Skeletal muscle cell (primary cell): ENCODE data around the gene LTA4H.
"Not testable (repeated sequence)": the region's sequence is repeated elsewhere in the genome, so short reads cannot be mapped to it uniquely, and the experiment has no call there.

Experiments
- DNase-seq: peaks from one replicate; pipeline ENCODE4 v3.0.0-alpha.2; 2010; ENCODE audit warnings: low read depth
- H3K4me3 ChIP-seq: 2 replicates; pipeline ENCODE4 v1.5.1; 2011; ENCODE audit warnings: low read depth, mild to moderate bottlenecking, control low read depth, low read length, moderate library complexity

Gene LTA4H

DNA sequence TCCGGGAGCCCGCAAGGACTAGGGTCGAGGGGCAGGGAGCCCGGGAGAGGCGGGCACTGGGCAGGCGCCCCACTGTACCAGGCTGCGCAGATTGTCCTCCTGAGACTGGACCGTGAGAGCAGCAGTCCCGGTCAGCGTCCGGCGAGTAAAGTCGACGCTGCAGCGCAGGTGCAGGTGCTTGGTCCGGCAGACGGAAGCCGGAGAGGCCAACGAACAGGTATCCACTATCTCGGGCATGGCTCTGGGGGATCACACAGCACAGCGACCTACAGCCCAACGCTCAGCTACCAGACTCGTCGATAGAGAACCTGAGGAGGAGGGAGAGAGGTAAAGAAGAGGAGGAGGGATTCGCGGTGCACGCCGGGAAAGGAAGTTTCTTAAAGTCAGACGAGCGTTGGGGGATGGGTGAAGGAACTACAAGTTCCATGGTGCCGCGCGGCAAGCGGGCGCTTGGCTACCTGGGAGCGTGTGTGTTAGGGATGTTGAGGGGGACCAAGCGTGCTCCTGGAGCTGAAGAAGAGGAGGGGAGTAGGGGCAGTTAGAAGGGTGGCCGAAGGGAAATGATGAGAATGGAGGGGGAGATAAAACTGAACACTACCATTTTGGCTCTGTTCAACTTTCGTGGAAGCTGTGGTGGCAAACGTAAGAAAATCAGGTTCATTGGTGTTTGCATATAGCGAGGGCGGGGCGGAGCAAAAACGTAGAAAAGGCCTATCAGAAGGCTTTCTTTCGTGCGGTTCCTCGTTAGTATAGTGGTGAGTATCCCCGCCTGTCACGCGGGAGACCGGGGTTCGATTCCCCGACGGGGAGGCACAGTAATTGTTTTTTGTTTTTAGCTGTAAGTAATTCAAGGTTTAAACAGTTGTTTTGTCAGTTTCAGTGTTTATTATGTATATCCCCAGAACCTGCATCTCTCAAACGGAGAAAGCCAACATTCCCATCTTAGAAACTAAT lies at the start of gene LTA4H:
Gene LTA4H, minus strand, starts transcription at position 305 of the 954 bp plus-strand sequence. Its CDS starts 68 bp downstream, at position 237.
- DNase-seq, result peak; percentile 95
- H3K4me3 ChIP-seq, result peak within 1 kb of the TSS; percentile 90

DNA sequence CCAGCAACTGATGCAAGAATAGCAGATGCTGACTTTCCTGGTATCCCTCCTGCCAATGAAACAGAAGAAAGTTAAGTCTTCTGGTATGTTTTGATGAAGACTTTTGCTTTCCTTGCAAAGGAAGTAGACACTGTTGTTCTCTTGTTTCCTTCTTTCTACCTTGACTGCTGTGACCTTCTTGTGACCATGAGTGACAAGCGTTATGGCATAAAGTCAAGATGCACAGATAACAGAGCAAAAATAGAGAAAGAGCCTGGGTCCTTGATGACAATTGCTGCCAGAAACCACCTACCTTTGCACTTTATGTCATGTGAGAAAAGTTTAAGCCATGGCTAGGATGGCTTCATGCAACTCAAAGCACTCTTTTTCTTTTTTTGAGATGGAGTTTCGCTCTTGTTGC lies 49.2 kb upstream of the LTA4H start:
- no peak for DNase-seq
- no peak overlapping the region for H3K4me3 ChIP-seq

DNA sequence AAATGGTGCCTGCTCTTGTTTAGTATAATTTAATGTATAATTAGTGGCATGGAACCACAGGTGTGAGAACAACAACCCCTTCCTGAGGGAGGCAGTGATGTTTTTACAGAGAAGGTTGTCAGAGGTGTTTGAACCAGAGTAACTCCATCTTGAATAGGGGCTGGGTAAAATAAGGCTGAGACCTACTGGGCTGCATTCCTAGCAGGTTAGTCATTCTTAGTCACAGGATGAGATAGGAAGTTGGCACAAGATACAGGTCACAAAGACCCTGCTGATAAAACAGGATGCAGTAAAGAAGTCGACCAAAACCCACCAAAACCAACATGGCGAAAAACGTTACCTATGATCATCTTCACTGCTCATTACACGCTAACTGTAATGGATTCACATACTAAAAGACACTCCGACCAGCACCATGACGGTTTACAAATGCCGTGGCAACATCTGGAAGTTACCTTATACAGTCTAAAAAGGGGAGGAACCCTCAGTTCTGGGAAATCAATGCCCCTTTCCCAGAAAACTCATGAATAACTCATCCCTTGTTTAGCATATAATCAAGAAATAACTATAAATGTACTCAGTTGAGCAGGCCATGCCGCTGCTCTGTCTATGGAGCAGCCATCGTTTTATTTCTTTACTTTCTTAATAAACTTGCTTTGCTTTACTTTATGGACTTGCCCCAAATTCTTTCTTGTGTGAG lies 47.8 kb upstream of the LTA4H start:
- DNase-seq, result no peak
- H3K4me3 ChIP-seq, result no peak overlapping the region

DNA sequence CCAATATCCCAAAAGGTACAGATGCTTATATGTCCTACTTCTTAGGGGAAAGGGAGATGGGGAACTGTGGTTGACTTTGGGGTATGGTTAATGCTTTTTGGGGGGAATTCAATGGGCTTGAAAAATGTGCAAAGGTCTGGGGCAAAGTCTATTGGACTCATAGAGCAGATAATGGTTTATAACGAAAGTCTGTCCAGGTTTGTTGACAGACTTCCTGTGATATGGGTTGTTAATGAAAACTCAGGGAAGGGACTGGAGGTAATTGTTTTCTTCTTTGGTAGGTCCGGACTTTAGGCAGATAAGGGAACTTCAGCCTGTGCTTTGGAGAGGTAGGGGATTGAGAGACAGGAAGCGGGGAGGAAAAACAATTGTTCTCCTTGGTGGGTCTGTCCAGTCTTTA lies 46.2 kb upstream of the LTA4H start:
- no peak overlapping the region for H3K4me3 ChIP-seq
- no peak for DNase-seq

DNA sequence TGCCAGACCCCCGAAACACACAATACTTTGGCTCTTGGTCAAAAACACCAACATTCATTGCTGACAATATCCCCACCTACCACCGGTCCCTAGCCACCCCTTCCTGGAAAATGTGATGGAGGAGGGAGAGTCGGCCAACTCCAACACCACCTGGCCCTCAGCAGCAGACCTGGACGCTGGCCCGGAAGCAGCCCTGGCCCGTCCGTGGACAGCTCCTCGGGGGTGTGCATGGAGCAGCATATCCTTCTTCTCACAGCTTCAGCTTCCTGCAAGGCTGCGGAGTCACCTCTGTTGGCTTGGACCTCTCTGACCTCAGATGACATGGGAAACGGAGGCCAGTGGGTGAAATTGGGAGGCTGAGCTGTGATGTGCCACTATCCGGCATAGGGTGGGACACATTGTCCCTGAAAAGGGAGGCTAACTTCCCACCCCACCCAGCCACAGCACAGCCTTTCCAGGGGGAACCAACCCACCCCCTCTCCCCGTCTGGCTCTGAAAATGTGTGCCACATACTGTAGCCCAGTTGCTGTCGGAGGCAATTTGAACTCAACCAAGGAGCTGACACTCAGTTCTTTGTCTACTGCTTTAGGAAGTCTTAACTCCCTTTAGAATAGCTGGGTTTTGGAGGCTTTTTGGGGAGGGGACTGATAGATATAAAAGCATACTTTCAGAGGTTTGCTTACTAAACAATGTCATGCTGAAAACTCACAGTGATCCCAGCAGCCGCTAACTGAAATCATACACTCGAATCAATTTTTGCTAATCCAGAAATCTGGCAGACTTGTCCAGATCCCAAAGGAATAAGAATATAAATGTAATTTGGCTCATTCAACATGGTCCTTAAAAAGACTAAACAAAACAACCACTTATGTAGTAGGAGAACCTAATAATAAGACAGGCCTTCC lies 43.1 kb upstream of the LTA4H start:
- no peak overlapping the region for H3K4me3 ChIP-seq
- no peak for DNase-seq

DNA sequence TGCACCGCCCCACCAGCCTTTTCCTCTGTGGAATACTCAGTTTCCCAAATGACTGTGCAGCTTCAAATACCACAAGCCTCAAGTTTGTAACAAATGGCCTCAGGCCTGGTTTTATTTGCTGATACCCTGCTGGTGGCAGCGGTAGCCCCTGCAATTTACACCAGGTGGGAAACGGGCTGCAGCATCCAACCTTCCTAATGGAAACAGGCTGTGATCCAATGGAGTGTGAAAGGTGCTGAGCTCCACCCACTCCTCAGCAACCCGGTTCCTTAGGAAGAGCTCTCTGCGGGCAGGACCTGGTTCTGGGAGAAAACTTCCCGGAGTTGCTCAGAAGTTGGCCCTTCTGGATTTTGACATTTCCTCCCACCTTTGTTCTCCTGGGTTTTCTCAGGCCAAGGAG lies 41.7 kb upstream of the LTA4H start:
- no peak for DNase-seq

DNA sequence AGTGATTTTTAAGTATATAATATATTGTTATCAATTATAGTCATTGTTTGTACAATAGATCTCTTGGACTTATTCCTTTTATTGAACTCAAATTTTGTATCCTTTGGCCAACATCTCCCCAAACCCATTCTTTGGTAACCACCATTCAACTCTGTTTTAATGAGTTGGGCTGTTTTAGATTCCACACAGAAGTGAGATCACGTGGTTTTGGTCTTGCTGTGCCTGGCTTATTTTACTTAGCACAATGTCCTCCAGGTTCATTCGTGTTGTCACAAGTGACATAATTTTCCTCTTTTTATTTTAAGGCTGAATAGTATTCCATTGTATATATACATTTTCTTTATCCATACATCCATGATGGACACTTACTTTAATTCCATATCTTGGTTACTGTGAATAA lies 40.2 kb upstream of the LTA4H start:
- no peak overlapping the region for H3K4me3 ChIP-seq
- no peak for DNase-seq

More for the DNA sequence above, 41.7 kb upstream of the LTA4H start:
- H3K4me3 ChIP-seq, result no peak overlapping the region

DNA sequence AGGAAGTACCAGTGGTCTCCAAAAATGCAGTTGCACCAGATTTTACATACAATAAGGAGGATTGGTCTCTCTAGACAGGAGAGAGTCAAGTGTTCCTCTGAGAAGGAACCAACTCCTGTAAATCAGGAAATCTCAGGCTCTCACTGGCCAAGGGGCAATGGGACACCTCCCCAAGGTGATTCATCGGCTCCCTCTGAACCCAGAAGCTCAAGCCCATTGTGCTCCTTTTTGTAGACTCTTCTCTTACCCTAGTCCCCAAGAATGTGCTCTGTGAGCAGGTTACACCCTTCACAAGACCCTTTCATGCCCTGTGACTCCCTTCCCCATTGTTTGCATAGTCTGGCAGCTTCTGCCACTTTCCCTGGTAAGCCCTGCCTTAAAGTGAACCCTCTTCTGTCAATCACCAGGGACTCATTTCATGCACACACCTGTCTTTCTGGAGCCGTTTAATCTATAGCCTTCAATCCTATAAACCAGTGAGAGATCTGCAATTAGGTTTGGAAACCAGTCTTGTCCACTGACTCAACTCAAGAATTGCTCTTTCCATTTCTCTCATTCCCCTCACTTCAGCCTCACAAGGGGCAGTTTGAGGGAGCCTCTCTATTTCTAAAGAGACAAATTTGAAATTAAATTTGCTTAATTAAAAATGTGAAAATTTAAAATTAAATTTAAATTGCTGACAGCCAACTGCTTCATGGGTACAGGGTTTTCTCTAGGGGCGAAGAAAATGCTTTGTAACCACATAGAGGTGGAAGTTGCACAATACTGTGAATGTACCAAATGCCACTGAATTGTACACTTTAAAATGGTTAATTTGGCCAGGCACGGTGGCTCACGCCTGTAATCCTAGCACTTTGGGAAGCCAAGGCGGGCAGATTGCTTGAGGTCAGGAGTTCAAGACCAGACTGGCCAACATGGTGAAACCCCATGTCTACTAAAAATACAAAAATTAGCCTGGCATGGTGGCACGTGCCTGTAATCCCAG lies 38.3 kb upstream of the LTA4H start:
- DNase-seq, result no peak
- H3K4me3 ChIP-seq, result no peak overlapping the region

DNA sequence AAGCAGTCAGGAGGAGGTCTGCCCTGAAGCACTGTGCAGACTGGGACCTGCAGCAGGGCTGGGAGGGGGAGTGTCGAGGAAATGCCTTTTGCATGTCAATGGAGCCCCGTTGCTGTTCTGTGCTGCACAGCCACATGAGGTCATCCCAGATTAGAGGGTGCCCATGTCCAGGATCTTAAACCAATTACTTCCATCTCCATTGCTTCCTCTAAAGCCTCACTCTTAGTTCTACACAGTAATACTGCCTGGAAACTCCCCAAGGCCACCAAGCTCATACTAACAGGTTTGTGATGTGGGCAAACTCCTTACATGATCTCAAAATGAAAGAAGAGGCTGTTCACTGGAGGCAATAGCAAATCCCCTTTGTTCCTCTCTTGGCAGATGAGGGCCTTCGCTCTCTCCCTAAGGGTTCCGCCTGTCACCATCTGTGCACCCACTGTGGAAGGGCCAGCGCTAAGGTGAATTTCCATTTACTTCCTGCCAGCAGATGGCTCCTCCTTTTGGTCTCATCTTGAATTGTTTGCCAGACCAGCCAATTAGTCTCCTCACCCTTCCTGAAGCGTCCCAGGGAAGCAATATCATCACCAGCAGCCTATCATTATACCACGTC lies 35.4 kb upstream of the LTA4H start:
- no peak for DNase-seq
- no peak overlapping the region for H3K4me3 ChIP-seq

DNA sequence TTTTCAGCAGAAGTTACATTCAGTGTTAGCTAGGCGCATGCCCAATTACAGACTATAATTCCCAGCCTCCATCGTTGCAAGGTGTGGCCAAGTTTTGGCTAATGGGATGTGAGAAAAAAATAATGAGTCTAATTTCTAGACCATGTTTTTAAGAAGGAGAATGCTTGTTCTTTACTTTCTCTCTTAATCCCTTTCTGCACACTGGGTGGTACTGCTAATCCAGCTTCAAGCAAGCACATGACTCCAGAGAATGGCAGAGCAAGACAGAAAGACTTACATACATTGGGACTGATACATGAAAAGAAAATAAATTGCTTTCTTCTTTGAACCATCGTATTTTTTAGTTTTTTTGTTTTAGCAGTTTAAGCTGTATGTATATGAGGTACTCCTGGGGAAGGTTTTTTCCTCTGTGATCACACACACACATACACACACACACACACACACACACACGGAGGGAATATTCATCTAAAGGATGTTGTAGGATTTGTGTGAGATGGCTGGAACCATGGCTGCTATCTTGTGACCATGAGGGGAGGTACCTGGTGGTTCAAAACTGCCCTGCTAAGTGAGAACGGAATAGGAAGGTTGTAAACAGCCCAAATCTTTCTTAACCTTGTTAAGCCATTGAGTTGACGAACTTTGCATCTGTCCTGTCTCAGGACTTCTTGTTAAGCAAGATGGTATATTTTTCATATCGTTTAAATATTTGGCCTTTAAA lies 34.3 kb upstream of the LTA4H start:
- no peak for DNase-seq
- no peak overlapping the region for H3K4me3 ChIP-seq

DNA sequence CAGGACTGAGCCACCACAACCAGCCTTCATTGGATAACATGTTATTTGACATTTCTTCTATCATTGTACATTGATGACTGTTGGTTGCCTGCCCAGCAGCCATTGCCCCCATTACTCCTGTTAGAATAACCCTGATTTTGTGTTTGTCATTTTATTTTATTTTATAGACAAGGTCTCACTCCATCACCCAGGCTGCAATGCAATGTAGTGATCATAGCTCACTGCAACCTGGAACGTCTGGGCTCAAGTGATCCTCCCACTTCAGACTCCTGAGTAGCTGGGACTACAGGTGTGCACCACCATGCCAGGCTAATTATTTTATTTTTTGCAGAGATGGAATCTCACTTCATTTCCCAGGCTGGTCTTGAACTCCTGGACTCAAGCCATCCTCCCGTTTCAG lies 33.2 kb upstream of the LTA4H start:
- DNase-seq, result no peak
- no peak overlapping the region for H3K4me3 ChIP-seq

DNA sequence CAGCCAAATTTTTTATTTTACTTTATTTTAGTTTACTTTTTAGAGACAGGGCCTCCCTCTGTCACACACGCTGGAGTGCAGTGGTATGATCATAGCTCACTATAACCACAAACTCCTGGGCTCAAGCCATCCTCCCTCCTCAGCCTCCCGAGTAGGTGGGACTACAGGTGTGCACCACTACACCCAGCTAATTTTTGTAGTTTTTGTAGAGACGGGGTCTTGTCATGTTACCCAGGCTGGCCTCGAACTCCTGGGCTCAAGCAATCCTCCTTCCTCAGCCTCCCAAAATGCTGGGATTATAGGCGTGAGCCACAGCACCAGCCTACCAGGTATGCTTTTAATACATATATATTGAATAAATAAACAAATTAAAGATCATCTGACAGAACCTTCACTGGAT lies 32.7 kb upstream of the LTA4H start:
- no peak overlapping the region for H3K4me3 ChIP-seq
- no peak for DNase-seq

DNA sequence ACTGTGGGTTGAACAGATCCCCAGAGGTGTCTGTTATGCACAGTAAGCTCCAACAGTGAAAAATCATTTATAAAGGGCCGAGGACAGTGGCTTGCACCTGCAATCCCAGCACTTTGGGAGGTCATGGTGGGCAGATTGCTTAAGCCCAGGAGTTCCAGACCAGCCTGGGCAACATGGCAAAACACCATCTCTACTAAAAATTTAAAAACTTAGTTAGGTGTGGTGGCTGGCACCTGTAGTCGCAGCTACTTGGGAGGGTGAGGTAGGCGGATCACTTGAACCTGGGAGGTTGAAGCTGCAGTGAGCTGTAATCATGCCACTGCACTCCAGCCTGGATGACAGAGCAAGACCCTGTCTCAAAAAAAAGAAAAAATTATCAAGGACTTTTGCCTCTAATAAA lies 30.4 kb upstream of the LTA4H start:
- DNase-seq, H3K4me3 ChIP-seq: not testable (repeated sequence)

DNA sequence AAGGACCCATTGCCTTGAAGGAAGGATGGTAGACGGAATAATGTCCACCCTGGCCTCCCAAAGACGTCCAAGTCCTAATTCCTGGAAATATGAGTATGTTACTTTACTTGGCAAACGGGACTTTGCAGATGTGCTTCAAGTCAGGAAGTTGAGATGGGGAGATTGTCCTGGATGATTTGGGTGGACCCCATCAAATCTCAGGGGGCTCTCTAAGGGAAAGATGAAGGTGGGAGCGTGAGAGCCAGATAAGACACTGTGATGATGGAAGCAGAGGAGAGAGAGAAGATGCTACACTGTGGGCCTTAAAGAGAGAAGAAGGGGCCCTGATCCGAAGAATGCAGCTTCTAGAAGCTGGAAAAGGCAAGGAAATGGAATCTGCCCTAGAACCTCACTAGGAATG lies 29.6 kb upstream of the LTA4H start:
- H3K4me3 ChIP-seq, result no peak overlapping the region
- no peak for DNase-seq

DNA sequence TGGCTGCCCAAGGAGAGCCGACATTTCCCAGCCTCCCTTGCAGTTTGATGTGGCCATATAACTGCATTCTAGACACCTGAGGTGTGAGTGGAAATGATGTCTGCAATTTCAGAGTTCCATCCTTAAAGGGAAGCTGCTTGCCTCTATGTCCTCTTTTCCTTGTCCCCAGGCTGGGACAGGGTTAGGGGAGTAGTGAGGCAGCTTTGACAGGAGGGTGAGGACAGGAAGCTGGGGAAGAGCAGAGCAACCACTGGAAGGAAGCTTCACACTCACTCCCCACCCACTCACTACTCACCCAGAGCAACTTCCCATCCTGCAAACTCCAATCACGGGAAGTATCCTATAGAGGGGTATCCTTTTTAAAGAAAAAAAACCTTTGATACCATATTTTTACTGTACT lies 28.9 kb upstream of the LTA4H start:
- no peak for DNase-seq
- H3K4me3 ChIP-seq, result no peak overlapping the region

DNA sequence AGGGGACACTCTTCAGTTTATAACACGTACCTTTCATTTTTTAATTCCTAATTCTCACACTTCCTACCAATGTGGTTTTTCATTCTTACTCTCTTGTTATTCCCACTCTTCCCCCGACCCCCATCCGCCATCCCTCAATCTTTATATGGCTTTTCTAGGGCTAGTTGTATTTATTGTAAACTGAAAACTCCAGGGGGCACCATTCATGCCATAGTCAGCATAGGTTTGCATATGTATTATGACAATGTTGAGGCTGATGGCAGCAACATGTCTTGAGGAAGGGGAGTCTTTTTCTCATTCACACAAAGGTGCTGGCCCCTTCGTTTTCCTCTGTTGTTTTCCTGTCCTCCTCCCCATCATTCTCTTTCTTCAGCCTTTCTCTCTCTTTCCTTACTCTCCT lies 27.7 kb upstream of the LTA4H start:
- H3K4me3 ChIP-seq, result no peak overlapping the region
- DNase-seq, result no peak

DNA sequence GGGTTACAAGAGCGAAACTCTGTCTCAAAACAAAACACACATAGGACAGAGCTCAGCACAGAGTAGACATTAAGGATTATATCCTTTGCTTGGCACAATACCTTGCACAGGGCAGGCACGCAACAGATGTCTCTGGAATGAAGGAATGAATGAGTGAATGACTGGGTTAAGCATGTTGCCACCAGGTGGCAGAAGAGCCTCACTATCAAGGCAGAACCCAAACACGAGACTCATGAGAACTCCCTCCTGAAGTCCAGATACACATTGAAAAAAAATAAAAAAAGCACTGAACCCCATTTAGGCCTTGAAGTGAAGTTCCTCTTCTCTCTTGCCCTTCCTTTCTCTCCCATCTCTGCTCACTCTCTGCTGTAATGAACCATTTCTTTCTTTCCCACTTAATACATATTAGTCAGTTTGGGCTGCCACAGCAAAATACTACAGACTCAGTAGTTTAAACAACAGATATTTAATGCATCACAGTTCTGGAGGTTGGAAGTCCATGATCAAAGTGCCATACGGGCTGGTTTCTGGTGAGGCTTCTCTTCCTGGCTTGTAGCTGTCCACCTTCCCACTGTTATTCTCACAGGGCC lies 26.6 kb upstream of the LTA4H start:
- H3K4me3 ChIP-seq, result no peak overlapping the region
- peak; percentile 52 for DNase-seq
